Measurements from ENCODE around the gene SEMA6B.

The SEMA6B gene

DNA sequence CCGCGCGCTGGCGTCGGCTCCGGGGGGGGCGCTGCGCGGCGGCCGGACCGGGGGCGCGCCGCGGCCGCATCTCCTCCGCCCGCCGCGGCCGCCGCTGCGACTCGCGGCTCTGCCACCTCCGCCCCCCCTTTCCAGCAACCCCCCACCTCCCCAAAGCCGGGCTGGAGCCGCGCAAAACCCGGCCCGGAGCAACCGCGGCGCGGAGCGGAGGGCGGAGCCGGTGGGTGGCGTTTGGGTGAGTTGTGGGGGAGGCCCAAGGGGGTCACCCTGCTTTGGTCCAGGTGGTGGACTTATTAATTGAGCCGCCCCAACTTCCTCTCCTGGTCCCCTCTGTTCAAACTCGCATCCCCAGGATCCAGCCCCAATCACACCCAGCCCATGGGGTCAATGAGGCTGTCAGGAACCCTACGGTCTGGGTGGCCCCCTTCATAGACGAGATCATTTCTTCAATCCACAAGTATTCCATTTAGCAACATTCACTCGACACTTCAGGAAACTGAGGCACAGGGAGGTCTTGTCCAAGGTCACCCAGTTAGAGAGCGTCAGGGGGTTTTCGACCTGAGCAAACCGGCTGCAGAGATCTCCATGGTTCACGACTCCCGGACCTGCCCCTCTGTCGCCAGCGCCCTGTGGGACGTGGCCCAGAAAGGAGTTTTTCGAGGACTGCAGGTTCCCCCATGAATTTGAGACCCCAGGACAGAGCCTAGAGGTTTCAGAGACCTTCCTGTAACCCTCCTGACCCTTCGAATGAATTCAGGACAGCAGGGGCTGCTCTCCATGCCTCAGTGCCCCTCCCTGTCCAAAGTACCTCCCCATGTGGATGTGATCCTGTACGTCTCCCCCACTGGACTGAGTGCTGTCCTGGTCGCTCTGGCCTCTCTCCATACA, 22.4 kb upstream of the SEMA6B start:
- ChIA-PET CTCF (no interaction called here), POLR2A (no interaction called here)
- Histone ChIP-seq H3K36me3 (ENCODE audit: control insufficient read depth in 2 of 2, insufficient read depth in 1 of 2, low read length in 2 of 2) (no peaks in the 10 kb centered on the region), H3K9me3 (ENCODE audit: control insufficient read depth, insufficient read depth, low read depth, low read length) (no peaks in the 10 kb centered on the region), H3K4me3 (ENCODE audit: low read depth, low read length) (peak overlapping the region; percentile 24), H3K4me1 (ENCODE audit: control insufficient read depth, insufficient read depth, low read length) (no peaks in the 10 kb centered on the region; the same call in 1 of the 2 replicates), H3K27ac (ENCODE audit: extremely low read depth, low read depth, low read length) (no peak overlapping the region)
- 0 out of 2 replicates have a peak, but pooled peaks have one; percentile 41 for TF ChIP-seq KLF16 (tag by site-specific recombination; IDR thresholded peaks at IDR 0.05)
- no peak for TF ChIP-seq ZNF2 (tag by site-specific recombination; IDR thresholded peaks at IDR 0.05)
- no peak for TF ChIP-seq ZNF530 (tag by site-specific recombination; IDR thresholded peaks at IDR 0.05; ENCODE audit: low read depth)
- no peak for TF ChIP-seq ZNF768 (tag by site-specific recombination; IDR thresholded peaks at IDR 0.05)
- TF ChIP-seq ZNF600 (tag by site-specific recombination; IDR thresholded peaks at IDR 0.05) = no peak
- no peak for TF ChIP-seq BCL11B (tag by site-specific recombination; IDR thresholded peaks at IDR 0.05; ENCODE audit: low read depth)
- no peak for TF ChIP-seq ZNF571 (tag by site-specific recombination; IDR thresholded peaks at IDR 0.05)
- TF ChIP-seq, protein P1, sequence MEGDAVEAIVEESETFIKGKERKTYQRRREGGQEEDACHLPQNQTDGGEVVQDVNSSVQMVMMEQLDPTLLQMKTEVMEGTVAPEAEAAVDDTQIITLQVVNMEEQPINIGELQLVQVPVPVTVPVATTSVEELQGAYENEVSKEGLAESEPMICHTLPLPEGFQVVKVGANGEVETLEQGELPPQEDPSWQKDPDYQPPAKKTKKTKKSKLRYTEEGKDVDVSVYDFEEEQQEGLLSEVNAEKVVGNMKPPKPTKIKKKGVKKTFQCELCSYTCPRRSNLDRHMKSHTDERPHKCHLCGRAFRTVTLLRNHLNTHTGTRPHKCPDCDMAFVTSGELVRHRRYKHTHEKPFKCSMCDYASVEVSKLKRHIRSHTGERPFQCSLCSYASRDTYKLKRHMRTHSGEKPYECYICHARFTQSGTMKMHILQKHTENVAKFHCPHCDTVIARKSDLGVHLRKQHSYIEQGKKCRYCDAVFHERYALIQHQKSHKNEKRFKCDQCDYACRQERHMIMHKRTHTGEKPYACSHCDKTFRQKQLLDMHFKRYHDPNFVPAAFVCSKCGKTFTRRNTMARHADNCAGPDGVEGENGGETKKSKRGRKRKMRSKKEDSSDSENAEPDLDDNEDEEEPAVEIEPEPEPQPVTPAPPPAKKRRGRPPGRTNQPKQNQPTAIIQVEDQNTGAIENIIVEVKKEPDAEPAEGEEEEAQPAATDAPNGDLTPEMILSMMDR (tag by site-specific recombination; IDR thresholded peaks at IDR 0.05) = no peak
- no peak for TF ChIP-seq ZNF169 (tag by site-specific recombination; IDR thresholded peaks at IDR 0.05)
- TF ChIP-seq, protein P2, sequence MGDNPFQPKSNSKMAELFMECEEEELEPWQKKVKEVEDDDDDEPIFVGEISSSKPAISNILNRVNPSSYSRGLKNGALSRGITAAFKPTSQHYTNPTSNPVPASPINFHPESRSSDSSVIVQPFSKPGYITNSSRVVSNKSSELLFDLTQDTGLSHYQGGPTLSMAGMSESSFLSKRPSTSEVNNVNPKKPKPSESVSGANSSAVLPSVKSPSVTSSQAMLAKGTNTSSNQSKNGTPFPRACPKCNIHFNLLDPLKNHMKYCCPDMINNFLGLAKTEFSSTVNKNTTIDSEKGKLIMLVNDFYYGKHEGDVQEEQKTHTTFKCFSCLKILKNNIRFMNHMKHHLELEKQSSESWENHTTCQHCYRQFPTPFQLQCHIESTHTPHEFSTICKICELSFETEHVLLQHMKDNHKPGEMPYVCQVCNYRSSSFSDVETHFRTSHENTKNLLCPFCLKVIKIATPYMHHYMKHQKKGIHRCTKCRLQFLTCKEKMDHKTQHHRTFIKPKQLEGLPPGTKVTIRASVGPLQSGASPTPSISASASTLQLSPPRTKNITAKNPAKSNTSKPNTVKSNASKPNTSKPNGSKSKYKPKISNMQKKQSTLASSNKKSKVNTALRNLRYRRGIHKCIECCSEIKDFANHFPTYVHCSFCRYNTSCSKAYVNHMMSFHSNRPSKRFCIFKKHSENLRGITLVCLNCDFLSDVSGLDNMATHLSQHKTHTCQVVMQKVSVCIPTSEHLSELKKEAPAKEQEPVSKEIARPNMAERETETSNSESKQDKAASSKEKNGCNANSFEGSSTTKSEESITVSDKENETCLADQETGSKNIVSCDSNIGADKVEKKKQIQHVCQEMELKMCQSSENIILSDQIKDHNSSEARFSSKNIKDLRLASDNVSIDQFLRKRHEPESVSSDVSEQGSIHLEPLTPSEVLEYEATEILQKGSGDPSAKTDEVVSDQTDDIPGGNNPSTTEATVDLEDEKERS (tag by site-specific recombination; IDR thresholded peaks at IDR 0.05) = no peak
- TF ChIP-seq, protein P3, sequence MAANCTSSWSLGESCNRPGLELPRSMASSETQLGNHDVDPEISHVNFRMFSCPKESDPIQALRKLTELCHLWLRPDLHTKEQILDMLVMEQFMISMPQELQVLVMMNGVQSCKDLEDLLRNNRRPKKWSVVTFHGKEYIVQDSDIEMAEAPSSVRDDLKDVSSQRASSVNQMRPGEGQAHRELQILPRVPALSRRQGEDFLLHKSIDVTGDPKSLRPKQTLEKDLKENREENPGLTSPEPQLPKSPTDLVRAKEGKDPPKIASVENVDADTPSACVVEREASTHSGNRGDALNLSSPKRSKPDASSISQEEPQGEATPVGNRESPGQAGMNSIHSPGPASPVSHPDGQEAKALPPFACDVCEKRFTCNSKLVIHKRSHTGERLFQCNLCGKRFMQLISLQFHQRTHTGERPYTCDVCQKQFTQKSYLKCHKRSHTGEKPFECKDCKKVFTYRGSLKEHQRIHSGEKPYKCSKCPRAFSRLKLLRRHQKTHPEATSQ (tag by site-specific recombination; IDR thresholded peaks at IDR 0.05) = no peak
- no peak for TF ChIP-seq ZNF350 (tag by site-specific recombination; IDR thresholded peaks at IDR 0.05)
- no peak for TF ChIP-seq ZNF544 (tag by site-specific recombination; IDR thresholded peaks at IDR 0.05)
- TF ChIP-seq ZNF521 (tag by site-specific recombination; IDR thresholded peaks at IDR 0.05) = no peak
- TF ChIP-seq ZNF776 (tag by site-specific recombination; IDR thresholded peaks at IDR 0.05; ENCODE audit: borderline replicate concordance) = no peak
- TF ChIP-seq, protein P4, sequence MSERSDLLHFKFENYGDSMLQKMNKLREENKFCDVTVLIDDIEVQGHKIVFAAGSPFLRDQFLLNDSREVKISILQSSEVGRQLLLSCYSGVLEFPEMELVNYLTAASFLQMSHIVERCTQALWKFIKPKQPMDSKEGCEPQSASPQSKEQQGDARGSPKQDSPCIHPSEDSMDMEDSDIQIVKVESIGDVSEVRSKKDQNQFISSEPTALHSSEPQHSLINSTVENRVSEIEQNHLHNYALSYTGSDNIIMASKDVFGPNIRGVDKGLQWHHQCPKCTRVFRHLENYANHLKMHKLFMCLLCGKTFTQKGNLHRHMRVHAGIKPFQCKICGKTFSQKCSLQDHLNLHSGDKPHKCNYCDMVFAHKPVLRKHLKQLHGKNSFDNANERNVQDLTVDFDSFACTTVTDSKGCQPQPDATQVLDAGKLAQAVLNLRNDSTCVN (tag by site-specific recombination; optimal IDR thresholded peaks at IDR 0.05) = peak; percentile 37
- TF ChIP-seq, protein P5, sequence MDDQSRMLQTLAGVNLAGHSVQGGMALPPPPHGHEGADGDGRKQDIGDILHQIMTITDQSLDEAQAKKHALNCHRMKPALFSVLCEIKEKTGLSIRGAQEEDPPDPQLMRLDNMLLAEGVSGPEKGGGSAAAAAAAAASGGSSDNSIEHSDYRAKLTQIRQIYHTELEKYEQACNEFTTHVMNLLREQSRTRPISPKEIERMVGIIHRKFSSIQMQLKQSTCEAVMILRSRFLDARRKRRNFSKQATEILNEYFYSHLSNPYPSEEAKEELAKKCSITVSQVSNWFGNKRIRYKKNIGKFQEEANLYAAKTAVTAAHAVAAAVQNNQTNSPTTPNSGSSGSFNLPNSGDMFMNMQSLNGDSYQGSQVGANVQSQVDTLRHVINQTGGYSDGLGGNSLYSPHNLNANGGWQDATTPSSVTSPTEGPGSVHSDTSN (CRISPR knock-in tag; IDR thresholded peaks at IDR 0.05) = no peak
- TF ChIP-seq MYNN (tag by site-specific recombination; IDR thresholded peaks at IDR 0.05; ENCODE audit: borderline replicate concordance) = no peak
- 0 out of 2 replicates have a peak, but pooled peaks have one; percentile 18 for TF ChIP-seq ZEB2 (tag by site-specific recombination; IDR thresholded peaks at IDR 0.05)
- TF ChIP-seq ZNF112 (tag by site-specific recombination; IDR thresholded peaks at IDR 0.05) = no peak
- TF ChIP-seq, protein P6, sequence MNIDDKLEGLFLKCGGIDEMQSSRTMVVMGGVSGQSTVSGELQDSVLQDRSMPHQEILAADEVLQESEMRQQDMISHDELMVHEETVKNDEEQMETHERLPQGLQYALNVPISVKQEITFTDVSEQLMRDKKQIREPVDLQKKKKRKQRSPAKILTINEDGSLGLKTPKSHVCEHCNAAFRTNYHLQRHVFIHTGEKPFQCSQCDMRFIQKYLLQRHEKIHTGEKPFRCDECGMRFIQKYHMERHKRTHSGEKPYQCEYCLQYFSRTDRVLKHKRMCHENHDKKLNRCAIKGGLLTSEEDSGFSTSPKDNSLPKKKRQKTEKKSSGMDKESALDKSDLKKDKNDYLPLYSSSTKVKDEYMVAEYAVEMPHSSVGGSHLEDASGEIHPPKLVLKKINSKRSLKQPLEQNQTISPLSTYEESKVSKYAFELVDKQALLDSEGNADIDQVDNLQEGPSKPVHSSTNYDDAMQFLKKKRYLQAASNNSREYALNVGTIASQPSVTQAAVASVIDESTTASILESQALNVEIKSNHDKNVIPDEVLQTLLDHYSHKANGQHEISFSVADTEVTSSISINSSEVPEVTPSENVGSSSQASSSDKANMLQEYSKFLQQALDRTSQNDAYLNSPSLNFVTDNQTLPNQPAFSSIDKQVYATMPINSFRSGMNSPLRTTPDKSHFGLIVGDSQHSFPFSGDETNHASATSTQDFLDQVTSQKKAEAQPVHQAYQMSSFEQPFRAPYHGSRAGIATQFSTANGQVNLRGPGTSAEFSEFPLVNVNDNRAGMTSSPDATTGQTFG (tag by site-specific recombination; IDR thresholded peaks at IDR 0.05; ENCODE audit: borderline replicate concordance) = no peak
- no peak for TF ChIP-seq ZNF19 (tag by site-specific recombination; IDR thresholded peaks at IDR 0.05; ENCODE audit: low read depth)
- TF ChIP-seq KLF8 (tag by site-specific recombination; IDR thresholded peaks at IDR 0.05) = peak; percentile 47
- no peak for TF ChIP-seq ZNF677 (tag by site-specific recombination; IDR thresholded peaks at IDR 0.05)
- no peak for TF ChIP-seq KLF10 (tag by site-specific recombination; IDR thresholded peaks at IDR 0.05)

Measured in HEK293 (cell line).